Psoas muscle (tissue), 8 donors: Measurements from ENCODE around the gene MAN1A1. TPM values are rescaled to one million over a fixed set of nuclear protein-coding genes. Genes with fewer than 3 reads are reported as not detected.

Experiments
- ATAC-seq, 4 donors: fragments of 200-7000 bp; cut with Tn5 transposase; one replicate each; pipeline ENCODE4 v1.9.1; 2020; ENCODE audit warnings: moderate library complexity in 3 of 4, mild to moderate bottlenecking in 2 of 4
- DNase-seq, 2 donors: peaks; one replicate each; pipeline ENCODE4 v3.0.0-alpha.2; 2020
- H3K27ac ChIP-seq: fragments of 200-600 bp; one replicate; pipeline ENCODE4 v1.8.0; 2022
- H3K27me3 ChIP-seq, 3 donors: fragments of 200-600 bp in 1 of 3; one replicate each; pipeline versions ENCODE4 v1.6.1 to v1.8.0; 2013 to 2022; ENCODE audit warnings: low read length in 2 of 3, mild to moderate bottlenecking in 2 of 3, moderate library complexity in 1 of 3; ENCODE audit not compliant: insufficient read depth in 3 of 3
- H3K36me3 ChIP-seq, 2 donors: fragments of 200-600 bp in 1 of 2; one replicate each; pipeline versions ENCODE4 v1.6.1 to v1.8.0; 2013 to 2022; ENCODE audit warnings: low read depth in 1 of 2, mild to moderate bottlenecking in 1 of 2, moderate library complexity in 1 of 2; ENCODE audit not compliant: insufficient read depth in 1 of 2
- H3K4me1 ChIP-seq: fragments of 200-600 bp; one replicate; pipeline ENCODE4 v1.8.0; 2022
- H3K4me3 ChIP-seq: fragments of 200-600 bp; one replicate; pipeline ENCODE4 v1.8.0; 2022; ENCODE audit warnings: mild to moderate bottlenecking
- H3K9me3 ChIP-seq: fragments of 200-600 bp; one replicate; pipeline ENCODE4 v1.8.0; 2022
- WGBS, 3 donors: extraction: QIAGEN DNeasy Blood & Tissue Kit; methylation state at CpG; one replicate each; pipeline versions ENCODE4 v1.1.6 to v1.1.7; 2013; 5-methylcytosine and 5-hydroxymethylcytosine counted together
- intact Hi-C, 2 donors: fragments of 100-400 bp; cut with DNase I; formaldehyde crosslinking; loops; one replicate each; pipeline versions ENCODE4 v1.11.0 to v1.14.2; 2022
- polyA plus RNA-seq, 3 donors: library from polyadenylated mRNA; stranded (reverse); fragments of 200-250 nt; gene quantifications; one replicate each; pipeline ENCODE4 v1.2.3, GENCODE V29; 2013
- total RNA-seq, 4 donors: library from RNA; stranded (reverse); fragmentation: NEBNext Ultra II Directional in 2 of 4; extraction: Animal tissue kit (Norgen Biotek cat#: 25700) in 2 of 4; gene quantifications; one replicate each; pipeline versions ENCODE4 v1.2.1 to v1.2.4, GENCODE V29; 2021 to 2023
- TF ChIP-seq, protein P1 (sequence below): fragments of 200-600 bp; IDR thresholded peaks from one replicate; pipeline ENCODE4 v1.8.0; 2022; ENCODE audit warnings: antibody characterized with exemption
- donor health status: healthy with polysubstance abuse.
- donor health status: DM: no; HTN: no; CAD: no; lungs with moderate emphysema.
- donor health status: Bipolar disorder and iron deficiency.
- donor health status: healthy.
- donor health status: DM: yes; HTN: yes; CAD: no.
- donor health status: DM: no; HTN: no; CAD: no.
- donor health status: DM: no; HTN: no; CAD: no.
- donor health status: DM: yes; HTN: yes; CAD: no.

MAN1A1 gene
- total and polyA plus RNA-seq, 7 donors = 3.7 to 14.6 (median 6.2) TPM

DNA sequence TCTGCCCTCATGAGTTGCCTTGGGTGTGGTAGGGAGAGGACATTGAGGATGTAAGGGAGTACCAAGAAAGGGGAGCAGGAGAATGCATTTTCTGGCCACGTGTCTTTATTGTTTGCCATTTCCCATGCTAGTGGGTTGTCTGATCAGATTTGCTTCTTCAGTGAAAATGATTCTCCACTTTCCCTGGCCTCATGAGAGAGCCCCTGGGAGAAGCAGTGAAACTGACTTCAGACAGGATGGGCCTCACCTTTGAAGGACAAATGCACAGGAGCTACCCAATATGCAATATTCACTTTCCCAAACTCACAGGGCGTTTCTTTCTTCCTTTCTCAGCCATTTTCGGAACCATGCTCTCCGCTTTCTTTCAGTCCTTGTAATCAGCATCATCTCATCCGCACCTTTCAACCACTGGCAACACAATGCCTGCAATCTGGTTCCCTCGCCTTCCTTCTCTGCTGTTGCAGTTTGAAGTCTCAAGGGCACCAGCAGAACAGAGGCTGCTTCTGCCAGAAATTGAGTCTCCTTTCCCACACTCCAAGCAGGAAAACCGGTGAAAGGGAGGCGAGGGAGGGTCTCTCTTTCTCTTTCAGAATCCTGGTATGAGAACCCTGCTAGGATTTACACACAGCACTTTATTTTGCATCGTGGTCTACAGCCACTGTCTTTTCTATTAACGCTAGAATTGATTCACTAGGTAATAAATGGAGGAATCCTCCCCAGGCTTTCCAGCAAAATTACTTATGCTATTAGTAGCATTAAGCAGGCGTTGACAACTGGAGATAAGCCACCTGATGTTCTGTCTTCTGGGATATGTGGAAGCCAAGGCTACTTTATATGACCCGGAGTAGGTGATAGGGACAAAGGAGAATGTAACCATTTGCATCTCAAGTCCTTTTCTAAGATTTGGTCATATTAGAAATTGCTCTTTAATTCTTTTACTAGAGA is 209.1 kb downstream of the MAN1A1 start:
- ATAC-seq = no peak
- WGBS, 3 donors = 76 to 82% (median 80%) methylated on average over 12 of the region's 12 CpGs
- Histone ChIP-seq H3K4me3 (no peak overlapping the region), H3K27ac (no peak overlapping the region), H3K27me3 (peaks cover 0 to 3% (median 0%) of the 10 kb centered on the region in 3 donors), H3K9me3 (no peaks in the 10 kb centered on the region), H3K4me1 (no peaks in the 10 kb centered on the region), H3K36me3 (no peaks in the 10 kb centered on the region)
- DNase-seq = no peak
- intact Hi-C loops = no loop called here
- TF ChIP-seq, protein P1, sequence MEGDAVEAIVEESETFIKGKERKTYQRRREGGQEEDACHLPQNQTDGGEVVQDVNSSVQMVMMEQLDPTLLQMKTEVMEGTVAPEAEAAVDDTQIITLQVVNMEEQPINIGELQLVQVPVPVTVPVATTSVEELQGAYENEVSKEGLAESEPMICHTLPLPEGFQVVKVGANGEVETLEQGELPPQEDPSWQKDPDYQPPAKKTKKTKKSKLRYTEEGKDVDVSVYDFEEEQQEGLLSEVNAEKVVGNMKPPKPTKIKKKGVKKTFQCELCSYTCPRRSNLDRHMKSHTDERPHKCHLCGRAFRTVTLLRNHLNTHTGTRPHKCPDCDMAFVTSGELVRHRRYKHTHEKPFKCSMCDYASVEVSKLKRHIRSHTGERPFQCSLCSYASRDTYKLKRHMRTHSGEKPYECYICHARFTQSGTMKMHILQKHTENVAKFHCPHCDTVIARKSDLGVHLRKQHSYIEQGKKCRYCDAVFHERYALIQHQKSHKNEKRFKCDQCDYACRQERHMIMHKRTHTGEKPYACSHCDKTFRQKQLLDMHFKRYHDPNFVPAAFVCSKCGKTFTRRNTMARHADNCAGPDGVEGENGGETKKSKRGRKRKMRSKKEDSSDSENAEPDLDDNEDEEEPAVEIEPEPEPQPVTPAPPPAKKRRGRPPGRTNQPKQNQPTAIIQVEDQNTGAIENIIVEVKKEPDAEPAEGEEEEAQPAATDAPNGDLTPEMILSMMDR = no peak

DNA sequence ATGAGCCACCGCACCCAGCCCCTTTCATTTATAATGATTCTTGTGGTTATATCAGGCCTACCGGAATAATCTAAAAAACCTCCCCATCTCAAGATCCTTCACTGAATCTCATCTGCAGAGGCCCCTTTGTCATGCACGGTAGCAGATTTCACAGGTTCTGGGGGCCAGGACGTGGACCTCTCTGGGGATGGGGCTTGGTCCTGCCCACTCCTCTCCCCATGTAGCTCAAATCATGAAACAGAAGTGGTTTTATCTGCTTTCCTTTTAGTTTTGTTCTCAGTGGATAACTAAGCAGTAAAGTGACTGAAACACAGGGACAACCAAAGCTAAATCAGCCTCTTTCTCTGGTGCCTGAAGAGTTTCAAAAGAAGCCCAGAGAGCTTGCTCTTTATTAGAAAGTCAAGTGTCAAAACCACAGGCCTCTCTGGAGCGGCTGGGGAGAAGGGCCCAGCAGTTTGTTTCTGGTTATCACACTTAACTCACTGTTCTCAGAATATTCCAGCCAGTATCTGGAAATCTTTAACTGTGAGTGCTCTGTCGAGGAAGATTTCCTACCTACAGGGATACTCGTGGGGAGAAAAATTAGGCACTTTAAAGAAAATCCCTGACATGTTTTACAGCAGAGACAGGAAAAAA is 210.5 kb downstream of the MAN1A1 start:
- intact Hi-C loops = no loop called here
- TF ChIP-seq, protein P1 = no peak

DNA sequence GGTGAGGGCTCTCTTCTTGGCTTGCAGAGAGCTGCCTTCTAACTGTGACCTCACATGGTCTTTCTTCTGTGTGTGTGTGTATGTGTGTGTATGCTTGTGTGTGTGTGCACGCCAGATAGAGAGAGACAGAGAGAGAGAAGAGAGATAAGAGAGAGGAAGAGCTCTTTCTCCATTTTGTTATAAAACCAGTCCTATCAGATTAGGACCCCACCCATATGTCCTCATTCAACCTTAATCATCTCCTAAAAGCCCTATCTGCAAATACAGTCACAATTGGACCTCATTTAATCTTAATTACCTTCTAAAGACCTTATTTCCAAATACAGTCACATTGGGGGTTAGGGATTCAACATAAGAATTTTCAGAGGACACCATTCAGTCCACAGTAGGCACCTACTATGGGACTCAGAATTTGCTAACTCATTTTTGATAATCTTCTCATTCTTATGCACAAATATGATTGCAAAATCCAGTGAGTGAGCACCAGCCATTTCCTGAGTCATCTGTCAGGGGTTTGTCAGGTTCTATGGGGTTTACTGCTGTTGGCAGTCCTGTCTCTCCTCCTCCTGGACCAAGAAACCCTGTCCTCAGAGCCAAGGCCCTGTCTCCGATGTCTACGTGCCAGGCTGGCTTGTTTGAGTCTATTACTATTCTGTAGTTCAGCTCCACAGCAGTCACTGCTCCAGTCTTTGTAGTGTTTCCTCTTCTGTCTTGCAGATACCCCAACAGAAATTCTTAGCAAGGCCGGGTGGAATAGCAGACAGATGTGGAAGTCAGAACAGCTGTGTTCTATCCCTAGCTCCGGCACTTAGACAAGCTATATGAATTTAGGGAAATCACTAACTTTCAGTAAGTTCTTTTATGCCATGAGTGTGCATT is 212.1 kb downstream of the MAN1A1 start:
- no peaks in the 10 kb centered on the region for H3K9me3 ChIP-seq
- intact Hi-C loops = no loop called here
- no peak overlapping the region for H3K27ac ChIP-seq
- no peaks in the 10 kb centered on the region for H3K36me3 ChIP-seq
- DNase-seq = no peak
- H3K4me3 ChIP-seq = no peak overlapping the region
- no peak for ATAC-seq
- 49 to 66% (median 53%) methylated on average over 5 of the region's 5 CpGs for WGBS, 3 donors
- H3K27me3 ChIP-seq = no peaks in the 10 kb centered on the region
- TF ChIP-seq, protein P1 = no peak
- no peaks in the 10 kb centered on the region for H3K4me1 ChIP-seq

More for the DNA sequence above, 210.5 kb downstream of the MAN1A1 start:
- DNase-seq (no peak), ATAC-seq (no peak)
- no peak overlapping the region for H3K4me3 ChIP-seq
- peaks cover 0 to 3% (median 0%) of the 10 kb centered on the region in 3 donors for H3K27me3 ChIP-seq
- H3K4me1 ChIP-seq = no peaks in the 10 kb centered on the region
- H3K27ac ChIP-seq = no peak overlapping the region
- H3K36me3 ChIP-seq = no peaks in the 10 kb centered on the region
- WGBS, 3 donors = 84 to 91% (median 86%) methylated on average over 7 of the region's 7 CpGs
- H3K9me3 ChIP-seq = no peaks in the 10 kb centered on the region

DNA sequence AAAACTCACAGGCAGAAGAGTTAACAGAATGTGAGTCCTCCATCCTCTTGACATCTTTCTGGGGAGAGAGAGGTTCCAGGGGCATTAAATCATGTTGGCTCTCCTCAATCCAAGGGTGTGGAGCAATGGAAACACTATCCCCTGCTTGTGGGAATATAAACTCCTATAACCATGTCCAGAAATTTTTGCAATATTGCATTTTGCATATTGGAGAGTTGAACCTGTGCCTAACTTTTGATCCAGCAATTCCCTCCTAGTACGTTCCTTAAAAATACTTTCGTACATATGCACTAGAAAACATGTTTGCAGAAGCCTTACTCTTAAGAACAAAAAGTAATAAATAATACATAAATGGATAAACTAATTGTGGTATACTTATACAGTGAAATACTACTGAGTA is 214.8 kb downstream of the MAN1A1 start:
- 82 to 89% (median 87%) methylated on average over 2 of the region's 2 CpGs for WGBS, 3 donors
- TF ChIP-seq, protein P1 = no peak
- Histone ChIP-seq H3K36me3 (no peaks in the 10 kb centered on the region), H3K4me1 (peaks cover 2% of the 10 kb centered on the region), H3K4me3 (no peak overlapping the region), H3K27ac (no peak overlapping the region), H3K27me3 (no peaks in the 10 kb centered on the region), H3K9me3 (no peaks in the 10 kb centered on the region)
- DNase-seq (no peak), ATAC-seq (no peak)
- intact Hi-C loops = no loop called here
